GM19463 (cell line): ENCODE data around the gene PRR5L.

ENCODE experiments used
- ATAC-seq: cut with Tn5 transposase; IDR thresholded peaks from one replicate; pipeline ENCODE4 v1.9.1; 2021; ENCODE audit warnings: mild to moderate bottlenecking, moderate library complexity; ENCODE audit not compliant: unreplicated experiment

The PRR5L gene

DNA sequence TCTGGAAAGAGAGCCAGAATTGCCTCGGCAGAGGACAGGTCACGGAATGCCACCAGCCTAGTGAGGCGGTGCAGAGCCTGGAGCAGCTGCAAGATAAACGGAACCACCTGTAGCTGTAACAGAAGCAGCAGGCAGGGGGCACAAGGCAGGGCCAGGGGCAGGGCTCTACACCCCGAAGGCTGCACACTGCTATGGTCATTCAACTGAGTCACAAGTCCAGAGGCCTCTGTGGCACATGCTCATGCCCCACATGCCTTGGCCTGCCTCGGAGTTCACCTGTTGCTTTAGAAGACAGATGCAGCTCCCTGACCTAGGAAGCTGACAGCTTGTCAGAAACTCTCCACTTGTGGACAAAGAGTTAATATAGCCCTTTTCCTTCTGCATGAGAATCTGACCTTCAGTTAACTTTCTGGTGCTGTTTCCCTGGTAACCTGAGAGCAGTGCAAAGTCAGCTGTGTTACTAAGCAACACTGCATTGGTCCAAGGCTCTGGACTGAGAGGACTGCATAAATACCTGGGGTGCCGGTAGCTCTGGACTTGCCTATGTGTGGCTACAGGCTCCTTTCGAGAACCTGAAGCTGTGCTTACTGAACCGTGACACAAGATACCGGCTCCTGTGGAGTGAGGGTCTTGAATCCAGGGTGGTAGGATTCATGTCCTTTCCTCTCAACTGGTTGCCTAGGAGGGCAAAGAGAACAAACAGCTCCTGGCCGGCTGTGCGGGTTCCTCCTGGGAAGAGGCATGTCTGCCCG, 17.4 kb upstream of the PRR5L start:
- no peak for ATAC-seq

DNA sequence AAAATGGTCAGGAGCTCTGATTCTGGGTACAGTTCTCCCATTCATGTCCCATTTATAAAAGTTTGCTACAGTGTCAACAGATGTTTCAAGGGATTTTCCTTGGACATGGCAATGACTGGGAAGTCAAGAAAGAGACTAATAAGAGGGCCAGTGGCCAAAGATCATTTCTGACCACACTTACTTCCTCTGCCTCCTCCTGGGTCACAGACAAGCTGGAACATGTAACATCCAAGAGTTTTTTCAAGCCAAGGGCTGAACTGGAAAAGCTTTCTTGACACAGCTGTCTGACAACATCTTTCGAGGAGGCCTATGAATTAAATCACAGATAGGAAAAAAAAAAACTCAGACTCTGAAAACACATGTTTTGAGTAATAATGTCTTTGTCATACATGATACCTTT, 15.6 kb upstream of the PRR5L start:
- ATAC-seq = no peak

DNA sequence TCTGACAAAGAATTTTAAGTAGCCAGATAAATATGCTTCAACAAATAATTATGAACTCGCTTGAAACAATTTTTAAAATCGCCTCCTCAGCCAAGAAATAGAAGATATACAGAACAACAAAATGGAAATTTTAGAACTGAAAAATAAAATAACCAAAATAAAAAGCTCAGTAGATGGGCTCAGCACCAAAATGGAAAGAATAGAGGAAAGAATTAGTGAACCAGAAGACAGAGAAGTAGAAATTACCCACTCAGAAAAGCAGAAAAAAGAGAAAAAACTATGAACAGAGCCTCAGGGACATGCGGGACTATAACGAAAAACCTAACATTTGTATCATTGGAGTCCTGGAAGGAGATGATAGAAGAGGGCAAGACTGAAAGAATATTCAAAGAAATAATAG, 14.2 kb upstream of the PRR5L start:
- ATAC-seq = no peak

DNA sequence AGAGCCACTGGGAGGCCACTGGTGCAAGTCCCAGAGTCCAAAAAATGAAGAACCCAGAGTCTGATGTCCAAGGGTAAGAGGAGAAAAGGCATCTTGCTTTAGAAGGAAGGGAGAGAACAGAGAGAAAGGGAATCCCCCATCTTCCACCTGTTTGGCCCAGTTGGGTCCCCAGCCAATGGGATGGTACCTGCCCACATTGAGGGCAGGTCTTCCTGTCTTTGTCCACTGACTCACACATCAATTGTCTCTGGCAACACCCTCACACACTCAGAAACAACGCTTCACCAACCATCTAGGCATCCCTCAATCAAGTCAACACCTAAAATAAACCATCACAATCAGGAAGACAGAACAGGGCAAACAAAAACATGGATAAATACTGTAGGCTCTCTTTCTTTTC, 13.2 kb upstream of the PRR5L start:
- no peak for ATAC-seq

DNA sequence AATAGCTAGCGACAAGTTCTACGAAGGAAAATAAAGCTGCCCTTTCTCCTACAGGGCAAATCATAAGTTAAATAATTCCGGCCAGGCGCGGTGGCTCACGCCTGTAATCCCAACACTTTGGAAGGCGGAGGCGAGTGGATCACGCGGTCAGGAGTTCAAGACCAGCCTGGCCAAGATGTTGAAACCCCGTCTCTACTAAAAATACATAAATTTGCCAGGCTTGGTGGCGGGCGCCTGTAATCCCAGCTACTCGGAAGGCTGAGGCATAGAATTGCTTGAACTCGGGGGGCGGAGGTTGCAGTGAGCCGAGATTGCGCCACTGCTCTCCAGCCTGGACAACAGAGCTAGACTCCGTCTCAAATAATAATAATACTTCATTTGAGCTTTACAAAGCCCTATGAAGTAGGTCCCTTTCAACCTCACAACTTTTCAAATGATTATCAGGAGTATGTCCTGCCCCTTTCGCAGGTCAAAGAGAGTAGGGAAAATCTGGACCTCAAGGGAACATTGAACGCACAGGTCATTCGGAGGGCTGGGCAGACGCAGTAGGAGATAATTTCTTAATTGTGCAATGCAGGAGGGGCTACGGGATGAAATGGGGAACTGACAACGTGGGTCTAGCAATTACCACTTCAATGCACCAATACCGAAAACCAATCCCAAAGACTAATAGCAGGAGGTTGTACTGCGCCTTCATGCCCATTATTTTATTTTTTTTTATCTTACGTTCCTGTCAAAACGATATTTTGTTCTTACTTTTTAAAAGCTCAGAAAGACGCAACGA, 7.5 kb upstream of the PRR5L start:
- no peak for ATAC-seq

DNA sequence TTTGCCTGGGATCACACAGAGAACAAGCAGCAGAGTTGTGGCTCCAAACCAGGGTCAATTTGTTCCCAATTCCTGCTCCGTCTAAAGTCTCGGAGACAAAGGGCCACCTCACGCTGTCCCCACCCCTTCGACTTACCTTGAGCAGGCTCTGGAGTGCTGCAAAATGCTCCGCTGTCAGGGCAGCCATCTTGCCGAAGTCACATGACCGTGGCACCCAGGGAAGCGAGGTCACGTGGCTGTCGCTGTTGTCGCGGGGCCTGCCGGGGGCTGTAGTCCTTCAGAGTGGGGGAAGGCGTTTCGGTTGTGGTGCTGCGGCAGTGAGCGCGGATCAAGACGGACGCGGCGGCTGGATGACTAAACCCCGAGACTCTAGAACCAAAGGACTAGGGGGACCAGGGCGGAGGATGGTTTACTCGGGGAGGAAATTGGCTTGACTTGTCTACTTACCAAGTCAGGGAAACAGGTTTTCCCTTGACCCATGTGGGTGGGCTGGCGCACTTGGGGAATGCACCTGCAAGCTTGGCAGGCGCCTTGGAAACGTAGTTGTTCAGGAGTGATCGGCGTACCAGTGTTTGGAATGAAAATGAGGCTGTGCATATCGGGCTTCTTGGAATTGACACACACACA, 6.7 kb upstream of the PRR5L start, which contains the start of gene COMMD9:
Gene COMMD9, minus strand, starts transcription at position 199 of the 627 bp plus-strand sequence. Its CDS starts 12 bp downstream, at position 187.
- ATAC-seq = peak; percentile 99

DNA sequence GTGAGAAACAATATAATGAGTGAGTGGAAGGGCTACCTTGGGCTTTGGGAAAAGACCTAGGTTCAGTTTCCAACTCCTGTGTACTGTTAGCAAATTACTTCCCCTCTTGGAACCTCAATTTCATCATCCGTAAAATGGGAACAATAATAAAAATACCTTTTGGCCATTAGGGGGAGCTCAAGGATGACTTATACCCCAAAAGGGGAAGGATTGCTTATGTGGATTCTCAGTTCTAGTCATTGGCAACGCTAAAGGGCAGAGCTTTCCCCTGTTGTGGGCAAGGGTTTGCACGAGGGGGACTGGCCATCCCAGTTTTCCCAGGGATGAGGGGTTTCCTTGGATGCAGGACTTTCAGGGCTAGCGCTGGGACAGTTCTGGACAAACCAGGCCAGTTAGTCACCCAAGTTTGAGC, 3.8 kb upstream of the PRR5L start:
- ATAC-seq = peak; percentile 25

DNA sequence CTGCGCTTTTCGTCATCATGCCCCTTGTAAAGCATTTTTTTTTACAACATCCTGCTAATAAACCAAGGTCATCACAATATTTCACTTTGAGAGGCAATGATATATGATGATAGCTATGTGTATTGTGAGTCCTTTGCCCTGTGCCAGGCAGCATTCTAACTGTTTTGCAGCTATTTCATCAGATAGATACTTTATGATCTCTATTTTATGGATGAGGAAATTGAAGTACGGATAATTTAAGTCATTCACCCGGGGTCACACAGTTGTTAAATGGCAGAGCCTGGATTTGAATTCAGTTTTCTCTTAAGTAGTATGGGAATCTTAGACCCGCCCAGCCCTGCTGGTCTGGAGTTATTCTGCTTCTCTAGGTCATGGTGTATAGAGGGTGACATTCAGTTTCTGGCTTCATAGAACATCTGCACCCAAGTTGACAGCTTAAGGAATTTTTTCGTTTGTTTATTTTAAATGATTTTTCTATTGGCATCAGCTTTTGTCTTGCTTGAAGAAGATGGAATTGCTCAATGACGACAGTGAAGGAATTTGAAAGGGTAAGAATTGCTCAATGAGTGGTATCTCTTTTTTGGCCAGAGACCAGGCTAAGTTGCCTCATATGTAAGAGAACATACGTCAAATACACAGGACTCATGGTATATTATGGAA, 926 bp downstream of the PRR5L start:
- no peak for ATAC-seq

DNA sequence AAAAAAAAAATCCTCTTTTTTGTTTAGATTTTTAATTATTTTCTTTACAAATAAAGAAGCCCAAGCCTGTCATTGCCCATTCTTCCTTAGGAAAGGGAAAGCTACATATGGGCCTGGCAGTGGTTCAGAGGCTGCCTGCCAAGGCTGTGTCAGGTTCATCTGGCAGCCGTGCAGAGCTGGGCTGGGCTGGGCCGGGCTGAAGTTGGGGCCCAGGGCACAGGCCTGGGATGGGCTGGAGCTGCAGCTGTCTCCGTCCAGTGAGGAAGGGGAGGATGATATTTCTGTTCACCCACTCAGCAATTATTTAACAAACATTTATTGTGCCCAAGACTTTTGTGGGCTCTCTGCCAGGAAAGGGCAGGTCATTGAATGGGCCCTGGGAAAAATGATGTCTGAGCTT, 4.6 kb downstream of the PRR5L start:
- no peak for ATAC-seq

DNA sequence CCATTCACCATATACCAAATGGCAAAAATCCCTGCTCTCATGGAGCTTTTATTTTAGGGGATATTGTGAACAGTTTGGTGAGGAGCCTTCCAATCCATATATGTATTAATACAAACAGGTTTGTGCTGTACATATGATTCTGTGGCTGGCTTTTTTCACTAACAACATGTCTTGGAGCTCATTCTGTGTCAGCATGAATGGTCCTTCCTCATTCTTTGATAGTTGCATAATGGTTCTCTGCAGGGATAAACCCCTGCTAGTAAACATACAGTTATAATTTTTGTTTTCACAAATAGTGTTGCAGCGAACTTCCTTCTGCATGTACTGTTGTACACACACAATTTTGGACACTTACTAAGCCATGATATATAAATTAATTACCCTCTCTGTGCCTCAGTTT, 8.3 kb downstream of the PRR5L start:
- ATAC-seq = no peak

DNA sequence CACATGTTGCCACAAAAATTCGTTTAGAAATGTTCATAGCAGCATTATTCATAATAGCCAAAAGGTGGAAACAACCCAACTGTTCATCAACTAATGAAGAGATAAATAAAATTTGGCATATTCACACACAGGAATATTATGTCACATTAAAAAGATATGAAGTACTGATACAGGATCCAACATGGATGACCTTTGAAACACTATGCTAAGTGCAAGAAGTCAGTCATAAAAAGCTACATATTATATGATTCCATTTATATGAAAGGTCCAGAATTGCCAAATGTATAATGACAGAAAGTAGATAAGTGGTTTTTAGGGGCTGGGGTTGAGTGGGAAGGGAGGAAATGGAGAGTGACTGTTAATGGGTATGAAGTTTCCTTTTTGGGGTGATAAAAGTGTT, 9.0 kb downstream of the PRR5L start:
- no peak for ATAC-seq

DNA sequence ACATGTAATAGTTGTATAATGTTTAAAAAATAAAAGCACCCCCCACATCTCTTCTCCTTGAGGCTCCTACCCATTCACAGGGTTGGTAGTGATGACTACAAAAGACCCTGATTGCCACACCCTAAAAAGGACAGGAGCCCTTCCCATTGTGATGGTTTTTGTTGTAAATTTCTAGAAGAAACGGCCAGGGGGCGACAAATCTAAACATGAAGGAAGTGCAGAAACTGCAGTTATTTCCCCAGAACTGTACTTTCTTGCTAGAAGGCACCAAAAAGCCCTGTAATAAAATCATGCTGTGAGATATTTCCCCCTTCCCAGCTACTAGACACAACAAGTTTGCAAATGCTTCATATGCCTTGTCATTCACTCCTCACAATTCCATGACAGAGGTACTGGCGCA, 10.8 kb downstream of the PRR5L start:
- ATAC-seq = no peak

DNA sequence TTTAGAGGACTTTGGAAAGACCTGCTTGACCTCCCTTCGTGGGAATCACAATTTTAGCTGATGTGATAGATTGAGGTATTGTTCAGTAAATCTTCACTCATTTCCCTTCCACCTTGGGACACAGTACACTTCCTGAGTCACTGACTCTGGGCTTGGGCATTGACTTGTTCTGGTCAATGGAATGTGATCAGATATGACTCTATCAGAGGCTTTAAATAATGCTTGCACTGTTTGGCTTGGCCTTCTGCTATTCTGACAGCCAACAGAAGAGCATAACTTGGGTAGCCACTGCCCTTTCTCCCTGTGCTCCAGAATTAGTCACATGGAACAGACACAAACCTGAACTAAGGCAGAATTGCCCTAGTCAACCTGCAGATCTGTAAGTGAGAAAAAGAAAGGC, 12.5 kb downstream of the PRR5L start:
- ATAC-seq = no peak

DNA sequence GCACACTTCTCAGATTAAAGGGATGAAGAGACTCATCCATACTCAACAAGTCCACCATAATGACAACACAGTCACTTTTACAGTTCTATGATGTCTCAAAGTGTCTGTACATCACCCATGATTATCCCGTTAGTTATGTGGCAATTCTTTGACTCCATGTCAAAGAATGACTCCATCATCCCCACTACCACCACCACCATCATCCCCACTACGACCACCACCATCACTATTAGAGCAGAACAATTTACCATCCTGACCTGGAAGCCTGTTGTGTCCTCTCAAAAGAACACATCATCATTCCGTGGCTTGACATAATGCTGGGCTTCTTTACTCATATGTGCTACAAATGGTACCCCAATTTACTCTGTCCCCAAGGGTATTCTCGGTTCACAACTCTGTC, 13.7 kb downstream of the PRR5L start:
- ATAC-seq = no peak

DNA sequence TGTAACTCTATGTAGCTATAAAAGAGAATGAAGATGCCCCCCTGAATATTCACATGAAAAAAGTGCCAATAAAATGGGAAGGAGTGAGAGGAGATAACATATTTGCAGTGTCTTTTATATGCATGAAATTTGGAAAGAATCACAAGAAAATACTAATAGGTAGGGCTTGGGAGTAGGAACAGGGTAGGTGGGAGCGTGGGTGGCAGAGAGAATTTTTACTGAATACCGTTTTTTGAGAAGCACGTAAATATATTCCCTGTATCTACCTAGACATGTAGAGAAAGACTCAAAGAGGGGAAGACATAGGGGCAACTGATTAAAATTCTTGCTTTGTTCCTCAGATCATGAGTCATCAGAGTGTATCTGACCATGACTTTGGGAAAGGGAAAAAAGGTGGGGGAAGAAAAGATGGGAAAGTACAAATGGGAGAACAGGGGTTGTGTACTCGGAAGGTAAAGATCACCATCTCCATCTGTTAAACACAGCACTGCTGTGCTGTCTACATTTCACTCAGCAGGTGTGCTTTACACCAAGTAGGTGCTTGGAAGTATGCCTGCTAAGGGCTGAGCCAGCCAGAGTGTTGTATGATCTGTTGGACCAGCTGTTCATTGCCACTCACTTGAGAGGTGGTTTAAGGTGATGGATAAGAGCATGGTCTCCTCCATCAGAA, 16.0 kb downstream of the PRR5L start:
- peak; percentile 2 for ATAC-seq

DNA sequence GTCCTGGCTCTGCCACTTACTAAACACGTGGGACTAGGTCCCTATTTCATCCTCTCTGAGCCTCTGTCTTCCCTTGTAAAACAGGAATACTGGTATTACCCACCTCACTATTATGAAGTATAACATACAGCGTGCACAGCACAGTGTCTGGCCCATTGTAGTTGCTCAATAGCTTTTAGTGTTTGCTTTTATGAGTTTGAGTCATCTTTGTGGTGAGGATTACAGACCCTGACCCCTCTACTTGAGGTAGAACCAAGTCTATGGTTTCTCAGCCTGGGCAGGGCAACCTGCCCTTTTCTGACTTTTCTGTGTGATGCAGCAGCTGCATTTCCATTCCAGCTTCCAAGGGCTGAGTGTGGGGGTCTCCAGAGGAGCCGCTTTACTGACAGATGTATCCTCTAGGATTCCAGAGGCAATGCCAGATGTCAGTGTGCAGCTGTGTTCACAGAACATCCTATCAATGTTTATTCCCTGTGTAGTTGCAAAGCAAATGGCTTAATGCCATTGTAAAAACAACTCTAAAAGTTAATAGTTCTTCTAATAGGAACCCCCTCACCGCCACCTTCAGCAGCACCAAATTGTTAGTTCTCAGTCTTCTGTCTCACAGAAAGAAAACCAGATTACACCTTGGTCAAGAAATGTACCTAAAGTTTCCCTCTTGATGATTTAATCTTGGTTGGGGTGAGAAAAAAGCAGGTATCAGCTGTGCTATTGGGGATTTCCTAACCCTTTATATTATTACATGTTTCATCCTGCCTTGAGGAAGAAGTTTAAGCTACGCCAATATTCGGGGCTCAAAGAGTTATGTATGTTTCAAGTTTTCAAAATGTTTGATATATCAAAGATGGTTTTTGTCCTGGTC, 16.8 kb downstream of the PRR5L start:
- peak; percentile 39 for ATAC-seq

DNA sequence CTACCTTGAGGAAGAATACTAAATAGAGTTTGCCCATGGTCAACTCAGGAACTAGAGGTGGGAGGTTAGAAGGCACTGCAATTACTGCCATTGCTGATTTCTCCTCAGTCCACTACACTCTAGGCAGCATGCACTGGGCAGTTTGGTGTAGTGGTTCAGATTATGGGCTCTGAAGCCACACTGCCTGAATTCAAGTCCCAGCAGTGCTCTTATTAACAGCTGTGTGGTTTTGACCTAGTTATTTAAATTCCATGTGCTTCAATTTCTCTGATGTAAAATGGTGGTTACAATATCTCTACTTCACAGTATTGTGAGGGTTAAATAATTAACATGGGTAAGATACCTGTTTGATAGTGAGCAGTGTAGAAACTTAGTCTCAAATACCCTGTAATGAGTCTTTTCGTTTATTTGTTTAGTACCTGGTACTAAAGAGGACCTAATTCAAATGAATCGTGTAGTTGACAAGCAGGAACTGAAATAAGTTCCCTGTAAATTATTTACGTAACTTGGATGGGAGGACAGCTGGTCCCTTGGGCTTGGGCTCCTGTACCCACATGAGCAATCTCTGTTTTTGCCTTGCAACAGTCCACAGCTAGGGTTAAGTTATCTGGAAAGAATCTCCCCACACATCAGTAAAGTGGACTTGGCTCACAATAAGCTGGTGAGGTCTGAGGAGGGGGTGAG, 17.8 kb downstream of the PRR5L start:
- ATAC-seq = peak; percentile 71

DNA sequence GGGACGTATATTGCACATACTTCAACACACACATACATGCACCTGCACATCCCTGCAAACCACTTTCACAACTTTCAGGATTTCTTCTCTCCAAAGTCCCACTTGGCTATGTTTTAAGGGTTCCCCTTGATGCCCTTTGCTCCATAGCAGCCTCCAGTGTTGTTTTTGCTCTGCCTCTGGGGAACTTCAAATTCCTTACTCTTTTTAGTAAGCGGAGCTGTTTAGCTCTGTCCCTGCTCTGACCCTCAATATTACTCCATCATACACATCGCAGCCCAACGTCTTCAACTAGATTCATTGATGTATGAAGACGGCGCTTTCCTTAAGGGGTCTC, 18.3 kb downstream of the PRR5L start:
- ATAC-seq = no peak

DNA sequence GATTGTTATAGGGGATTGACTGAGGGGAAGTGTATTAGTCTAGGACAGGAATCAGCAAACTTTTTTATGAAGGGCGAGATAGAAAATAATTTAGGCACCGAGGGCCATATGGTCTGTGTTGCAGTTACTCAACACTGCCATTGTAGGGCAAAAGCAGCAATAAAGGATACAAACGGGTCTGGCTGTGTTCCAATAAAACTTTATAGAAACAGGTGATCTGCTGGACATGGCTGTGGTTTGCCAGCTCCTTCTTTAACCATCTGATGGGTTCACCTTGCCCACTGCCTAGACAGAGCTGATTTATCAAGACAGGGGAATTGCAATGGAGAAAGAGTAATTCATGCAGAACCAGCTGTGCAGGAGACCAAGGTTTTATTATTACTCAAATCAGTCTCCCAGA, 20.0 kb downstream of the PRR5L start:
- ATAC-seq = no peak
